Brain microvascular endothelial cell (primary cell): ENCODE results near the gene KRTAP10-2.

Experiments used
- DNase-seq: peaks from one replicate; pipeline ENCODE4 v3.0.0-alpha.2; 2020
- H3K27ac ChIP-seq: fragments of 250-450 bp; sonication (Bioruptor Pico); 2 replicates; pipeline ENCODE4 v1.5.1; 2020; ENCODE audit warnings: mild to moderate bottlenecking, moderate library complexity
- H3K27me3 ChIP-seq: fragments of 250-450 bp; sonication (Bioruptor Pico); replicated peaks from 2 replicates; pipeline ENCODE4 v1.5.1; 2020; ENCODE audit warnings: mild to moderate bottlenecking
- H3K36me3 ChIP-seq: fragments of 250-450 bp; sonication (Bioruptor Pico); replicated peaks from 2 replicates; pipeline ENCODE4 v1.5.1; 2020; ENCODE audit warnings: mild to moderate bottlenecking
- H3K4me3 ChIP-seq: 2 replicates; pipeline ENCODE4 v1.5.1; 2011; ENCODE audit warnings: low read depth, mild to moderate bottlenecking, control low read depth, low read length, moderate library complexity
- in situ Hi-C: cut with HindIII; loops from 2 replicates; pipeline ENCODE4 v1.10.0; 2017; ENCODE audit warnings: low sequenced_read_pairs, low pct_ligation_motif_present
- TF ChIP-seq, protein P1 (sequence below): IDR thresholded peaks from 2 replicates; pipeline ENCODE4 v1.5.1; 2011; ENCODE audit warnings: low read depth, mild to moderate bottlenecking, moderate library complexity, low read length, control low read depth, inconsistent platforms; ENCODE audit errors: missing control alignments

Gene KRTAP10-2

DNA sequence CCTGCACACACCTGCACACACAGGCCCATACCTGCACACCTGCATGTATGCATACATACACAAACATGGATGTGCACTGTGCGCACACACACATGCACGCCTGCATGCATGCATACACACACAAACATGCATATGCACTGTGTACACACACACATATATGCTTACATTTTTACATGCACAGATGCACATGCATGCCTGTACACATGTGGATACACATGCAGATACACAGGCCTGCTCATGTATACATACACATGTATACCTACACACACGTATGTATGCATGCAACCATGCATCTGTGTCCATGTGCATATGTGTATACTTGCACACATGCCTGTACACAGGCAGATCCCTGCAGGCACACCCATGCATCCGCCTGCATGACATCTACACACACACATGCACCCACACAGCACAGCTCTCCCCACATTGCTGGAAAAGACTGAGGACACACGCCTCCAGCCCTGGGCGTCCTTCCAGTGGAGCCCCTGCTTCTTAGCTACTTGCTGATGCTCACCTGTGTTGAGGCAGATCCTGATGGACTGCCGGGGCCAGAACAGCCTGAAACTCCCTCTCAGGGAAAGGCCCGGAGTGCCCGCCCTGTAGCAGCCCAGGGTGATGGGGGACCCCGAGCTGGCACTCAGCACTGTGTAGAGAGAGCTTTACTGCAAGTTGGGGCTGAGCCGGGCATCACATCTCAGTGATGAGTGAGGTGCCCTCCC lies 39.9 kb downstream of the KRTAP10-2 start:
- Histone ChIP-seq H3K36me3 (no peaks in the 10 kb centered on the region), H3K27me3 (peaks cover 4% of the 10 kb centered on the region), H3K4me3 (no peak overlapping the region), H3K27ac (no peak overlapping the region)
- DNase-seq, result no peak
- TF ChIP-seq, protein P1, sequence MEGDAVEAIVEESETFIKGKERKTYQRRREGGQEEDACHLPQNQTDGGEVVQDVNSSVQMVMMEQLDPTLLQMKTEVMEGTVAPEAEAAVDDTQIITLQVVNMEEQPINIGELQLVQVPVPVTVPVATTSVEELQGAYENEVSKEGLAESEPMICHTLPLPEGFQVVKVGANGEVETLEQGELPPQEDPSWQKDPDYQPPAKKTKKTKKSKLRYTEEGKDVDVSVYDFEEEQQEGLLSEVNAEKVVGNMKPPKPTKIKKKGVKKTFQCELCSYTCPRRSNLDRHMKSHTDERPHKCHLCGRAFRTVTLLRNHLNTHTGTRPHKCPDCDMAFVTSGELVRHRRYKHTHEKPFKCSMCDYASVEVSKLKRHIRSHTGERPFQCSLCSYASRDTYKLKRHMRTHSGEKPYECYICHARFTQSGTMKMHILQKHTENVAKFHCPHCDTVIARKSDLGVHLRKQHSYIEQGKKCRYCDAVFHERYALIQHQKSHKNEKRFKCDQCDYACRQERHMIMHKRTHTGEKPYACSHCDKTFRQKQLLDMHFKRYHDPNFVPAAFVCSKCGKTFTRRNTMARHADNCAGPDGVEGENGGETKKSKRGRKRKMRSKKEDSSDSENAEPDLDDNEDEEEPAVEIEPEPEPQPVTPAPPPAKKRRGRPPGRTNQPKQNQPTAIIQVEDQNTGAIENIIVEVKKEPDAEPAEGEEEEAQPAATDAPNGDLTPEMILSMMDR, result no peak
- in situ Hi-C loops, result no loop called here

DNA sequence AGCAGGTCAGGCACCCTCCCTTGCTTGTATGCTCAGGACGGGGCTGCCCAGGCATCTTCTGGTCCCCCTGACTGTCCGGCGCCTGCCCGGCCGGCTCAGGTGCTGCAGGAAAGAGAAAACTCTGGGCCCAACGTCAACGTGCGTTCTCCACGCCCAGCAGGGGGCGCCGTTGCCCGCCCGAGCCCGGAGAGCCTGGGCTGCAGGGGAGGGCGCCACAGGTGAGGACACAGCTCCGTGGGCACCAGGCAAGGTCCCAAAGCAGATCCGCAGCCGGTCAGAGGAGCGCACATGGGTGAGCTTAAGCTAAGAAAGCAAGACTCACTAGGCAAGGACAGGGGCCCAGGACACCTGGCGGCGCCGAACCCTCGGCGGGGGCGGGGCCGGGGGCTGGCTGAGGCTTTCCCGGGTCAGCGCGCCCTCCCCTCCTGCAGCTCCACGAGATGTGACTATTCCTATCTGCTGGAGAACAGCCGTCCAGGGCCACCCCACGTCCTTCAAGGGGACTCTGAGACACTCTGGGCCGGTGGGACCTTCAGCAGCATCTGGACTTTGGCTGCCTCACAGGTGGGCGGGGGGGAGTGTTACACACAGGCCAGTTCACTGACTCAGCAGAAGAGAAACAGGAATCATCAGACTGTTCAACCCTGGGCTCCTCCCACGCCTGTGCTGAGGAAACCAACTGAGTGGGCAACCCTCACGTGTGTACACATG lies 40.6 kb downstream of the KRTAP10-2 start:
- DNase-seq, result peak; percentile 7
- H3K4me3 ChIP-seq, result no peak overlapping the region
- TF ChIP-seq, protein P1, result peak; percentile 82
- H3K27ac ChIP-seq, result no peak overlapping the region
- H3K36me3 ChIP-seq, result no peaks in the 10 kb centered on the region
- peaks cover 4% of the 10 kb centered on the region for H3K27me3 ChIP-seq
- in situ Hi-C loops, result no loop called here

DNA sequence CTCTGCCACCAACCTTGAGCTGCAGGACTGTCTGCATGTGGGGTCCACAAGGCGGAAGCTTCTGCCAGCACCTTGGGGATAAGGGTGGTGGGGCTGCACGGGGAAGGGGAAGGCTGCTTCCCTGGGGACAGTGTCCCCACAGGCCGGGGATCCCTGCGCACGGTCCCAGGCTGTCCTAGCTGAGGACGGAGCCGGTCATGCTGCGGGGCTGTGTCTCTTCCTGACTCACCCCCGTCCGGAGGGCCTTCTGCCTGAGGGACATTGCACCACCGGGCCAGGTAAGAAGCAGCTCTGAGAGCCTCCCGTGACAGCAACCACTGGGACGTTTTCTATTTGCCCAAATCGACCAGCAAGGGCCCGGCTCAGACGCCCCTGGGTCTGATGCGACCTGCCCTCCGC lies 41.2 kb downstream of the KRTAP10-2 start:
- no peak for DNase-seq
- H3K4me3 ChIP-seq, result no peak overlapping the region
- peaks cover 4% of the 10 kb centered on the region for H3K27me3 ChIP-seq
- no peak overlapping the region for H3K27ac ChIP-seq
- in situ Hi-C loops, result no loop called here
- H3K36me3 ChIP-seq, result no peaks in the 10 kb centered on the region
- TF ChIP-seq, protein P1, result no peak

DNA sequence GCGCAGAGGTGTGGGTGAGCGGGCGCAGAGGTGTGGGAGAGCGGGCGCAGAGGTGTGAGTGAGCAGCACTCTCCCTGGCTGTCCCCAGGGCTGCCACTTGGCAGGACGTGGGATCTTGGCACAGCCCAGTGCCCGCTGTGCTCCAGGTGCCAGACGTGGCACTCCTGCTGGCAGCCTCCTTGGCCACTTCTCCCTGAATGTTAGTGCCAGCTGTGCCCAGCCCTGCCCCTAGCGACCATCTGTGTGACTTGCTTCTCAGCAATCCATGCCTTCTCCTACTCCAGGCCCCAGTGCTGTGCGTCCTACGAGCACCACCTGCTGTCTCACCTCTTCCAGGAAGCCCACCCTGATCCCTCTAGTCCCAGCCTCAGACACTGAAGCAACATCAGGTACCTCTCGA lies 41.8 kb downstream of the KRTAP10-2 start:
- no peaks in the 10 kb centered on the region for H3K36me3 ChIP-seq
- no peak overlapping the region for H3K4me3 ChIP-seq
- in situ Hi-C loops, result no loop called here
- no peak overlapping the region for H3K27ac ChIP-seq
- TF ChIP-seq, protein P1, result no peak
- no peak for DNase-seq
- peaks cover 4% of the 10 kb centered on the region for H3K27me3 ChIP-seq

DNA sequence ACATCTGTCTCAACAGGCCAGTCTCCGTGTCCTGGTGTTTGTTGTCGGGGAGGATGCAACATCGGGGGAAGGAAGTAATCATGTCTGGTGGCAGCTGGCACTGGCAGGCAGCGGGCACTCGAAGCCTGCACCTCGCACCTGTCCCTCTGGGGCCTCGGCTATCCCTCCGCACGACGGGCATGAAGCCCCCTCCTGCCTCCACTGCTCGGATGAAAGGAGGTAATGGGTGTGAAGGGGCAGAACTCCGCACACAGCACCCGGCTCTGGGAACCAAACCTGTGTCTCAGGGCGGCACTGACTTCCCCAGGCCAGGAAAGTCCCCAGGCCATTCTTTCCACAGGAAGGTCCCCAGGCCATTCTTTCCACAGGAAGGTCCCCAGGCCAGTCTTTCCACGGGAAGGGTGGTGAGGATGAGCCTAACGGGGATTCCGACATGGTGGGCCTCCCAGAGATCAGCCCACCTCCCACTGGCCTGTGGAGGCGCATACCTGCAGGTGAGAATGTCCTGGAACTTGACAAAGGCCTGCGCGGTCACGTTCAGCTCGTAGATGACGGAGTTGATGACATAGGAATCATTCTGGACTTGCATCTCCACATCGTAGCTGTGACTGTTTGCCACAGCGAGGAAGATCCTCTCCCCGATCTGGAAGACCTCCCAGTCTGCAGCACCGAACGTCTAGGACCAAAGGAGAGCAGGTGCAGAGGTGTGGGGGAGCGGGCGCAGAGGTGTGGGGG lies 42.4 kb downstream of the KRTAP10-2 start:
- H3K36me3 ChIP-seq, result no peaks in the 10 kb centered on the region
- no peak for DNase-seq
- H3K27me3 ChIP-seq, result peaks cover 4% of the 10 kb centered on the region
- H3K27ac ChIP-seq, result no peak overlapping the region
- in situ Hi-C loops, result no loop called here
- H3K4me3 ChIP-seq, result no peak overlapping the region
- TF ChIP-seq, protein P1, result no peak
